NAMALWA (cell line): Measurements from ENCODE around the gene LHFPL3.
"Not testable (repeated sequence)": the region's sequence is repeated elsewhere in the genome, so short reads cannot be mapped to it uniquely, and the experiment has no call there.

ENCODE experiments used
- DNase-seq: peaks from one replicate; pipeline ENCODE4 v3.0.0-alpha.2; 2015; ENCODE audit warnings: low spot score

Gene LHFPL3

DNA sequence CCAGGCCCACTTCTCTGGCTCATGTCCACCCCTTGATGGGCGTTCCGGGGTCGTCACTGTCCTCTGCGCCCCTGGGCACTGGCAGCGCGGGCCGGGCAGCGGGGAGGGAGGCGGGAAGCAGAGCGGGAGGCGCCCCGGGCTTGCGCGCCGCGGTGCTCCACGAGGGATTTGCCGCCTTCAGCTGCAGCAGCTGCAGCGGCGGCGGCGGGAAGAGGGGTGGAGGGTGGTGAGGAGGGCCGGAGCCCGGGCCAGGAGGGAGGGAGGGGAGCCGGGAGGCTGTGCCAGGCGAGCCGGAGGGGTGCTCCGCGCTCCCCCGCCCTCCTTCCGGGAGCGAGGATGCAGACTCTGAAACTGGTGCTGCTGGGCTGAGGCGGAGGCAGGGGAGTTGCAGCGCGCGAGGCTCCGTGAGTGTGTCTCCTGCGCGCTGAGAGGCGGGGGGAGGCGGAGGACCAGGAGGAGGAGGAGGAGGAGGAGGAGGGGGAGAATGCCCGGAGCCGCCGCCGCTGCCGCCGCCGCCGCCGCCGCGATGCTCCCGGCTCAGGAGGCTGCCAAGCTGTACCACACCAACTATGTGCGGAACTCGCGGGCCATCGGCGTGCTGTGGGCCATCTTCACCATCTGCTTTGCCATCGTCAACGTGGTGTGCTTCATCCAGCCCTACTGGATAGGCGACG lies at the start of gene LHFPL3:
LHFPL3 (plus strand) TSS at position 308 of the 674 bp plus-strand sequence.
- no peak for DNase-seq

GRCh38 chr7:104281685-104282084 lies 46.7 kb upstream of the LHFPL3 start:
- not testable (repeated sequence) for DNase-seq

DNA sequence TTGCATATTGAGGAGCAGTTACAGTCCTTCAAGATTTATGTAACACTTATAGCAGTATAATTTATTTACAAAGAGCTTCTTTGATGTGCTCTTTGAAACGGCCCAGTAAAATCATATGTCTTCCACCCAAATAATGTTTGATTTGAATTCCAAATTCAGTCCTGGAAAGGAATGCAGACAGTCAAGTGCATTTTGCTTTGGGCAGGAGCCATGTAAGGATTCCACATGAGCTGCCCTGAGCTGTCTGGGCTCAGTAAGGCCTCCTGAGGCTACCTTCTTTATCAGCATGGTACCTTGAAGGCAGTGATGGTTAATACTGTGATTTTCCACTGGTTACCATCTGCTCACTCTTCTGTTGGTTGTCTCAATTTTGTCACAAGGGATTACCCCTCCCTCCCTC lies 41.6 kb upstream of the LHFPL3 start:
- DNase-seq, result no peak

GRCh38 chr7:104288137-104288536 lies 40.3 kb upstream of the LHFPL3 start:
- no peak for DNase-seq

DNA sequence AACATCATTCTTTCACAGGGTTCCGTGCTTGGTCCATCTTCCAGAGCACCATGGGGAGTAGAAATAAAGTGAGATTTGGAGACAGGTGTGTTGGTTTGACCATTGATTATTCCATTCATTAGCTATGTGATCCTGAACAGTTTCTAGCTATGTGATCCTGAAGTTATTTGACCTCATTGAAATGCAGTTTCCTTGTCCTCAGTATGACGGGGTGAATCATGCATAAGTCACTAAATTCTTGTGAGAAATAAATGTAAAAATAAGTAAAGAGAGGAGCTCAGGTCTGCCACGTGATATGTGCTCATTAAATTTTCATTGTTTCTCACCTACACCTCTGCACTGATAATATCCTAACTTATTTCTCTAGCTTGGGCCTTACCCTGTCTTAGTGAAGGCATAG lies 34.1 kb upstream of the LHFPL3 start:
- DNase-seq, result no peak

- DNase-seq, result no peak
These were observed 32.1 kb upstream of the LHFPL3 start for GRCh38 chr7:104296266-104296665.

DNA sequence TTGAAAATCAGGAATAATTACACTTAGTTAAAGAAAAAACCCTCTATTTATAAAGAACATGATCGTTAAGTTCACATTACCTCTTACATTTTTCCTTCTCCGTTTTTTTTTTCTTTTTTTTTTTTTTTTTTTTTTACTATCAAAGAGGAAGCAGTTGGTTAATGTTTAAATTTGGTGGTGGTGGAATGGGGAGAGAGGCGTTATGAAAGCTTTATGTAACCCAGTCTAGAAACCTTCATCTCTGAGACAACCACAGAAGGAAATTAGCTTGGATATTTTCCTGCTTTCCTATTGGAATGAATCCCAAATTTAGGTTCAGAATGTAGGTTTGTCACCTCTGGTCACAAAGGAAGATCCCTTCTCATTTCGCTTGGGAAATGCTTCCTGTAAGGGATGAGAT lies 31.5 kb upstream of the LHFPL3 start:
- no peak for DNase-seq

- DNase-seq, result no peak
These were observed 29.1 kb upstream of the LHFPL3 start for GRCh38 chr7:104299323-104299722.

DNA sequence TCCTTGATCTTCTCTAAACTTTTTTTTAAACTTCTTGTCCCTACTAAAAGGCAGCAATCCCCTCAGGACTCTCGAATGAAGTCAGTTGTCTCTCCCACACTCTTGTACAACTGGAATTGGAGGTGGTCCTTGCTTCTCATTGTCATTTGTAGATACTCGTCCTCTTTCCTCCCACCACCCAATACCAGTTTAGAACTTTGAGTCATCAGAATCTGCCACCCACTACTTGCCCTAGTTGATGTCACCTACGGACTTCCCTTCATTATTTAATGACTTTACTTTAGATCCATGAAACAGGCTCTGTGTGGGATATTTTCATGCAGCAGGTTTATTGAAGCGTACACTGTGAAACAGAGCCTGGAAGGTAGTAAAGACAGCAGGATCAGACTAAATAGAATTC lies 28.6 kb upstream of the LHFPL3 start:
- no peak for DNase-seq

- no peak for DNase-seq
These were observed 21.6 kb upstream of the LHFPL3 start for GRCh38 chr7:104306793-104307192.

GRCh38 chr7:104317948-104318629 lies 10.3 kb upstream of the LHFPL3 start:
- DNase-seq, result no peak

DNA sequence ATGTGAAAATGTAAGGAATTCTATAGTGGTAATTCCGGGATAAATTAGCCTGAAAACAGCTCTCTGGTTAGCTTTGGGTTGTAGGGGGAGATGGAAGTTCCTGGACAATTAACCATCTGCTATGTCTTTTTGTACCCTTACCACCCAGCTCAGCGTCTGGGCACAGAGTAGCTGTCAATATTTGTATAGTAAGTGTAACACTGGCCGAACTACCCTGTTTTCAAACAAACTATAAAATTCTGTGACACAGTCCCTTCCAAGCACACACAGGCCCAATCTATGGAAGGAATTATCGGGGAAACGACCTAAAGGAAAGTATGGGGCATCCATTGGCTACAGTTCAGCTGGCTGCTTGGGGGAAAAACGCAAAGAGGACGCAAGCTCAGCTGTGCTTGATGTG lies 869 bp upstream of the LHFPL3 start:
- DNase-seq, result no peak

GRCh38 chr7:104327938-104328295 lies 486 bp upstream of the LHFPL3 start:
- no peak for DNase-seq

- no peak for DNase-seq
These were observed 795 bp downstream of the LHFPL3 start for GRCh38 chr7:104328970-104329825.

DNA sequence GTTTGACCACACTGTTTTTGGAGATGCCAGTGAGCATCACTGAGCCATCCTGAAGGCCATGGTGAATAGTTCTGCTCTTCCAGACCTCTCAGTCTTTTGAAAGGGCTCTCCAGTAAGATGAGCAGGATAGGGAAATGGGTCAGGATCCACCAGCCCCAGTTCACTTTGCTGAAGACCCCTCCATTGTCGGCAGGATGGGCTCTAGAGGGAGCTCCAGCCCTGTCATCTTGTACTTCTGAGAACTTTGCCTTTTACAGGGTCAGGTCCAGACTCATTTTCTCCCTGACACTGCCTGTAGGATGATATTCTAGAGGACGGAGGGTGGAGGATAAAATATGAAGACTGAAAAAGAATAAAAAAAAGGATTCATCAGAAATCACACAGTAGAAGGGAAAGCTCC lies 13.1 kb downstream of the LHFPL3 start:
- peak; percentile 51 for DNase-seq

DNA sequence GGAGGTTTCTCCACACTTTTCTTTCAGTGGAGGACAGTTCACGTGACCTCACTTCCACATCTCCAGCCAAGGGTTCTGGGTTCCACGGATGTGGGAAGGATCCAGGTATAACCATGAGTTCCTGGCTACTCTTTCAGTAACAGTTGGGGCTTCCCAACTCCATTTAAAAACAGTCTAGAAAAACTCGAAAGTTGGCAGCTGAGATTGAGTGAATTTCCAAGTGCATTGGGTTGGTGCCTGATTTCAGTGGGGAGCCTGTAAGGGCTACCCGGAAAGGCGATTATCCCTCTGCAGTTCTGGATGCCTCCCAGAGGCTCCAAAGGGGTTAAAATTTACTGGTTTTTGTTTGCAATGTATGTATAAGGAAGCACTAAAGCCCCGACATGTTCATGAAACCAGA lies 24.3 kb downstream of the LHFPL3 start:
- DNase-seq, result no peak

DNA sequence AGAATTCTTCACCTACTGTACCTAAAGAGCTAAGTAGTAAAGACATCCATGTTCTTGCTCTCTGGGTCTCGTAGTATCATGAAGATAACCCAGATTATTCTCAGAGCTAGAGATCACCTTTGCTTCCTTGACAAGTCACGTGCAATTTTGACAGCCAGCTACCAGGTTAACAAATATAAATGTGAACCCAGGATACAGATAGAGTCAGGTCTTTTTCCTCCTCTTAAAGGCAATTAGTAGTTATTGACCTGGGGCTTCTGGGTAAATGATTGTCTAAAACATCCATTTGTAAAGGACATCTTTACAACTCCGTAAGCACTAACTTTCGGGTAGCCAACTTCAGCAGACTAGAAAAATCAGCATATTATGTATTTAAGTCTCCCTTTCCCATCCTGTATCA lies 28.8 kb downstream of the LHFPL3 start:
- no peak for DNase-seq

GRCh38 chr7:104358446-104359132 lies 30.2 kb downstream of the LHFPL3 start:
- DNase-seq, result no peak

DNA sequence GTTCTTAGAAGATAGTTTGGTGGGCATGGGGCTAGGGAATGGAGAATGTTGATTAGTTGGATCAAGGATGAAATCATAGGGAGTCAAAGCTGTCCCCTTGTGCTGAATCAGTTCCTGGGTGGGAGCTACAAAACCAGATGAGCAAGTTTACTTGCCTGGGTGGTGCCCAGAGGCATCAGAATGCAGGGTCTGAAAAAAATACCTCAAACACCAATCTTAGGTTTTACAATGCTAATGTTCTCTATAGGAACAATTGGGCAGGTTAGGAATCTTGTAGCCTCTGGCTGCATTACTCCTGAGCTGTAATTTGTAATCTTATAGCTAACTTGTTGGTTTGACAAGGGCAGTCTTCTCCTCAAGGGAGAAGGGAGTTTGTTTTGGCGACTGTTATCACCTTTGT lies 34.4 kb downstream of the LHFPL3 start:
- DNase-seq, result no peak

GRCh38 chr7:104363355-104363754 lies 35.0 kb downstream of the LHFPL3 start:
- DNase-seq, result no peak

DNA sequence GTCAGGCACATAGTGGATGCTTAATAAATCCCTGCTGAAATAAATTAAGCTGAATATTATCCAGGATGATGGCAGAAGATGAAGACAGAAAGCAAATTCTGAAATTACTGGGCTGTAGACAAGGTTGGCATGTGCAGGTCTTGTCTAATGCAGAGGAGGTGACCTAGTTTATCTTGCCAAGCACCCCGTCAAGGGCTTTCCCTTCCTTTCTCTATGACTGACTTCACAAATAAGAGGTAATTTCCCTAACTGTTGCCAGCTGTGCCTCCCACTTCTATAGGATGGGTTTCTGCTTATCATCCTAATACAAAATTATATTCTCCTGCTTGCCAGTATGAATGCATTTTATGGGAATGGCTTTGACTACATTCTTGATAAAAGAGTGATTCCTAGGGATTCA lies 38.0 kb downstream of the LHFPL3 start:
- no peak for DNase-seq

DNA sequence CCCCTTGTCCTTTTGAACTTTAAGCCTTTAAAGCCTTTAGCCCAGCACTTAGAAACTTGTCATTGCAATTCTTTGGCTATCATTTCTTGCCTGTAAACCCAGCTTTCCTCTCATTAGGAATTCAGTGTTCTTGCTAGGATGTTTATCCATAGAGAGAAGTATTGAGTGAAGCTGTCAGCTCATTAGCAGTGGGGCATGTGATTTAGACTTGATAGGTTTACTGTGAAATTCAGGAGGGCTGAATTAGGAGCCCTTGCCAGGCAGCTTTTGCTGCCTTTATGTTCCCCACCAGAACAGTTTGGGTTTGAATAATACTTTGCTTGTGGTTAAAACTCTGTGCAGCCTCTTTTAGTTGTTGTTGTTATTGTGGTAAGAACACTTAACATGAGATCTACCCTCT lies 39.5 kb downstream of the LHFPL3 start:
- DNase-seq, result no peak
